ENCODE measurements around the gene CCDC88A. TPM values are rescaled to one million over a fixed set of nuclear protein-coding genes. Genes with fewer than 3 reads are reported as not detected.

CCDC88A gene
- total RNA-seq, 2 experiments from 2014 or later: 14.8 to 15.8 TPM

- no peaks in the 10 kb centered on the region for H3K36me3 Mint-ChIP-seq (ENCODE audit: low read depth)
- intact Hi-C loops (cut with micrococcal nuclease): no loop called here
- H3K4me3 Mint-ChIP-seq: no peak overlapping the region
- no peaks in the 10 kb centered on the region for H3K9me3 Mint-ChIP-seq
- no peak for ATAC-seq
- peaks cover 6% of the 10 kb centered on the region for H3K4me1 Mint-ChIP-seq (ENCODE audit: low read depth)
- ChIA-PET POLR2A (no interaction called here), CTCF (no interaction called here)
- no peak overlapping the region for H3K27ac Mint-ChIP-seq
- DNase-seq: no peak
- H3K27me3 Mint-ChIP-seq: no peaks in the 10 kb centered on the region
- TF ChIP-seq CTCF (IDR thresholded peaks at IDR 0.05): no peak
These were observed 14.5 kb downstream of the CCDC88A start for GRCh38 chr2:55405116-55405515.

- Mint-ChIP-seq H3K36me3 (ENCODE audit: low read depth) (no peaks in the 10 kb centered on the region), H3K9me3 (no peaks in the 10 kb centered on the region), H3K27ac (no peak overlapping the region), H3K4me3 (no peak overlapping the region), H3K4me1 (ENCODE audit: low read depth) (no peaks in the 10 kb centered on the region), H3K27me3 (no peaks in the 10 kb centered on the region)
- intact Hi-C loops (cut with micrococcal nuclease): no loop called here
- ChIA-PET POLR2A (no interaction called here), CTCF (no interaction called here)
- DNase-seq: no peak
- no peak for TF ChIP-seq CTCF (IDR thresholded peaks at IDR 0.05)
- no peak for ATAC-seq
These were observed 16.2 kb downstream of the CCDC88A start for GRCh38 chr2:55403256-55403998.

- intact Hi-C loops (cut with micrococcal nuclease): no loop called here
- POLR2A ChIA-PET: no interaction called here
- ATAC-seq (no peak), DNase-seq (no peak)
- Mint-ChIP-seq H3K36me3 (ENCODE audit: low read depth) (no peaks in the 10 kb centered on the region), H3K9me3 (no peaks in the 10 kb centered on the region), H3K27ac (no peak overlapping the region), H3K4me1 (ENCODE audit: low read depth) (no peaks in the 10 kb centered on the region), H3K4me3 (no peak overlapping the region), H3K27me3 (no peaks in the 10 kb centered on the region)
- CTCF ChIA-PET: interaction anchor here (0.8 kb wide), 1 partner anchor 27 kb away, joined by 3 read pairs; no protein-coding TSS in a partner anchor
- no peak for TF ChIP-seq CTCF (IDR thresholded peaks at IDR 0.05)
These were observed 18.5 kb downstream of the CCDC88A start for GRCh38 chr2:55401124-55401523.

GRCh38 chr2:55400332-55400731 lies 19.3 kb downstream of the CCDC88A start:
- Mint-ChIP-seq H3K4me3 (no peak overlapping the region), H3K27ac (no peak overlapping the region), H3K27me3 (no peaks in the 10 kb centered on the region), H3K4me1 (ENCODE audit: low read depth) (no peaks in the 10 kb centered on the region), H3K9me3 (no peaks in the 10 kb centered on the region), H3K36me3 (ENCODE audit: low read depth) (no peaks in the 10 kb centered on the region)
- no peak for DNase-seq
- no peak for ATAC-seq
- ChIA-PET POLR2A (no interaction called here), CTCF (interaction anchor here (0.7 kb wide), 2 partner anchors 9 to 83 kb away, joined by 3 to 4 read pairs; no protein-coding TSS in a partner anchor)
- no peak for TF ChIP-seq CTCF (IDR thresholded peaks at IDR 0.05)
- intact Hi-C loops (cut with micrococcal nuclease): no loop called here

GRCh38 chr2:55399815-55400214 lies 19.8 kb downstream of the CCDC88A start:
- TF ChIP-seq CTCF (IDR thresholded peaks at IDR 0.05): no peak
- Mint-ChIP-seq H3K36me3 (ENCODE audit: low read depth) (no peaks in the 10 kb centered on the region), H3K27me3 (no peaks in the 10 kb centered on the region), H3K27ac (no peak overlapping the region), H3K4me1 (ENCODE audit: low read depth) (no peaks in the 10 kb centered on the region), H3K4me3 (no peak overlapping the region), H3K9me3 (no peaks in the 10 kb centered on the region)
- ATAC-seq (no peak), DNase-seq (no peak)
- intact Hi-C loops (cut with micrococcal nuclease): no loop called here
- ChIA-PET CTCF (interaction anchor here (0.7 kb wide), 2 partner anchors 9 to 83 kb away, joined by 3 to 4 read pairs; no protein-coding TSS in a partner anchor), POLR2A (interaction anchor here (0.7 kb wide), 1 partner anchor 82 kb away, joined by 3 read pairs; no protein-coding TSS in a partner anchor)
